COLO829 (cell line): ENCODE measurements around the gene ZNF138.
"Not testable (repeated sequence)": the region's sequence is repeated elsewhere in the genome, so short reads cannot be mapped to it uniquely, and the experiment has no call there.

Experiments used
- DNase-seq: peaks from one replicate; pipeline ENCODE4 v3.0.0; 2012; ENCODE audit warnings: low spot score

Gene ZNF138

GRCh38 chr7:64838691-64839090 lies 44.5 kb downstream of the ZNF138 start:
- no peak for DNase-seq

DNA sequence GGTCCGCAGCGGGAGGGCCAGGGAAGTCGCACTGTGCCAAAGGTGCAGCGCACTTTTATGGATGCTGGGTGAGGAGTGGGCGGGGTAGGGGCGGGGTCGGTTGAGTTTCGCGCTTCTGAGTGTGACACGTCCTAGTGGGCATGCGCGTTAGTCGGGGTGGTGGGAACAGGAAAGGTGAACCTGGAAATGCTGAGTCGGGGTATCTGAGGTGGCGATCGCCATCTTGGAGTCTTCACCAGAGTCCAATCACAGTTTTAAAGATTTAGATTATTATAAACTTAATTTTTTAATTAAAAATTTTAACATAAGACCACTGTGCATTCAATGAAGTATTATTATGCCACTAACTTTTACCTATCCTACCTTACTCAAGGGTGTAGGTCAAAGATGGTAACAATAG lies 45.7 kb downstream of the ZNF138 start:
- DNase-seq, result no peak

GRCh38 chr7:64849250-64849923 lies 55.2 kb downstream of the ZNF138 start:
- DNase-seq, result no peak

DNA sequence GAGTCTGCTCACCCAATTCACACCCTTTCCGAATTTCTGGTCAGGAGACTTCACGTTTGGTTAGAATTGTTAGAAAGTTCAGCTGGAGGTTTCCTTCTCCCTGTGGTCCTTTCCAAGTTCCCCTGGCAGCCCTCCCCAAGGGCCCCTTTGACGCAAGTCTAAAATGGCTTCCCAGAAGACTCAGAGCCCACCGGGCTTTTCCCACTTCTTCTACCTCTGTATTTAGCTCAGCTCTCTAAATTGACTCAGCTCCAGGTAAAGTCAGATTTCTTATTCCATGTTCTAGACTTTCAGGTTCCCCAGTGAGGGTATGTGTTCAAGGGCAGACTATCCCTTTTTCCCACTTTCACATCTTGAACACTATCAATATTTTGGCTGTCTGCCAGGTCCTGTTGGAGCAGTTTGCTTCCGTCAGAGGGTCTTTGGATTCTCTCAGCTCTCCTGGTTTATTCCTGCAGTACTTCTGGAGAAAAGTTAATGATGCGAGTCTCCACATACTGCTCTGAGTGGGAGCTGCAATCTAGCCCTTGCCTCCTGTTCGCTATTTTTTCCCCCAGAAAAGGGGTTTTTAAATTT lies 55.8 kb downstream of the ZNF138 start:
- no peak for DNase-seq

- no peak for DNase-seq
Observed at GRCh38 chr7:64853679-64854078, 59.5 kb downstream of the ZNF138 start.

GRCh38 chr7:64854969-64855368 lies 60.7 kb downstream of the ZNF138 start:
- DNase-seq, result no peak

DNA sequence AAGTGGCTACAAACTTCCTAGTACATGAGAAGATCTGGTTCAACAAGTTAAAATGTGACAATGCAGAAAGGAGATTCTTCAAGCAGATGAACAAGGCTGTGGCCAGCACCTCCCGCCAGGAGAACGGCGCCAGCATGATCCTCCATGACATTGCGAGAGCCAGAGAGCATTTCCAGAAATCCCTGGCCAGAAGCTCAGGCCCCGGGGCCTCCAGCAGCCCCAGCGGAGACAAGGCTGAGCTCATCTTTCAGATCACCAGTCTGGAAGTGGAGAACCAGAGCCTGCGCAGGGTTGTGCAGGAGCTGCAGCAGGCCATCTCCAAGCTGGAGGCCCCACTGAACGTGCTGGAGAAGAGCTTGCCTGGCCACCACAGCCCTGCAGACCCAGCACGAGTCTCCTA lies 68.8 kb downstream of the ZNF138 start:
- no peak for DNase-seq

- not testable (repeated sequence) for DNase-seq
Observed at GRCh38 chr7:64863530-64863929, 69.3 kb downstream of the ZNF138 start.

DNA sequence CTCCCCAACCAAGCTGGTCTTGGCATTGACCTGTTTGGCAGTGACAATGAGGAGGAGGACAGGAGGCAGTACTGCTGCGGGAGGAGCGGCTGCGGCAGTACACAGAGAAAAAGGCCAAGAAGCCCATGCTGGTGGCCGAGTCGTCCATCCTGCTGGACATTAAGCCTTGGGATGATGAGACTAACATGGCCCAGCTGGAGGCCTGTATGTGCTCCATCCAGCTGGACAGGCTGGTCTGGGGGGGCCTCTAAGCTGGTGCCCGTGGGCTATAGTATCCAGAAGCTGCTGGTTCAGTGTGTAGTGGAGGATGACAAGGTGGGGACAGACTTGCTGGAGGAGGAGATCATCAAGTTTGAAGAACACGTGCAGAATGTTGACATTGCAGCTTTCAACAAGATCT lies 69.7 kb downstream of the ZNF138 start:
- DNase-seq, result no peak

- no peak for DNase-seq
Observed at GRCh38 chr7:64867863-64868440, 73.7 kb downstream of the ZNF138 start.

GRCh38 chr7:64868499-64868898 lies 74.3 kb downstream of the ZNF138 start:
- no peak for DNase-seq

DNA sequence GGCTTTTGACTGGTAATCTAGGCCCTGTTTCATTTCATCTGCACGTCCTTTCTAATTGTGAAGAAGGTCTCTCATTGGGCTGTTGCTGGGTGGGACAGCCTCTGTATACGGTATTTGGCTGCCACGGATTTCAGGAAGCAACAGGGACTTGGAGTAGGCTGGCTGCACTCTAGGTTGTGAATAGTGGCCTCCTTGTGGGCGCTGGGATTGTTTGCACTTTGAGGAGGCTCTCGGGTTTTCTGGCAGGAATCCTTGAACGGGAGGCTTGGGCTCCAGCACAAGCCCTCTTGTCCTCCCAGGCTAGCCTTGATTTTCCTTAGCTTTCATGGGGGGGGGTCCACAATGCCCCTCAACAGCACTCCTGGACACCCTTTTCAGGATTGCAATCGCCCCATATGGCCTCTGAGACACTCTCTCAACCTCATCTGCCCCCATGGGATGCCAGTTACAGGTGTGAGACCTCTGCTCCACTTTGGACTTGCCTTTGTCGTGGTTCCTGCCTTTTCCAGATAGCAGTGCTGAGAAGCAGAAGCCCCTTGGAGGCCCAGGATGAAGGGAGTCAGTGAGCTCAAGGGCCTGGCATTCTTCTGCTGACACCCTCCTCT lies 75.0 kb downstream of the ZNF138 start:
- no peak for DNase-seq

DNA sequence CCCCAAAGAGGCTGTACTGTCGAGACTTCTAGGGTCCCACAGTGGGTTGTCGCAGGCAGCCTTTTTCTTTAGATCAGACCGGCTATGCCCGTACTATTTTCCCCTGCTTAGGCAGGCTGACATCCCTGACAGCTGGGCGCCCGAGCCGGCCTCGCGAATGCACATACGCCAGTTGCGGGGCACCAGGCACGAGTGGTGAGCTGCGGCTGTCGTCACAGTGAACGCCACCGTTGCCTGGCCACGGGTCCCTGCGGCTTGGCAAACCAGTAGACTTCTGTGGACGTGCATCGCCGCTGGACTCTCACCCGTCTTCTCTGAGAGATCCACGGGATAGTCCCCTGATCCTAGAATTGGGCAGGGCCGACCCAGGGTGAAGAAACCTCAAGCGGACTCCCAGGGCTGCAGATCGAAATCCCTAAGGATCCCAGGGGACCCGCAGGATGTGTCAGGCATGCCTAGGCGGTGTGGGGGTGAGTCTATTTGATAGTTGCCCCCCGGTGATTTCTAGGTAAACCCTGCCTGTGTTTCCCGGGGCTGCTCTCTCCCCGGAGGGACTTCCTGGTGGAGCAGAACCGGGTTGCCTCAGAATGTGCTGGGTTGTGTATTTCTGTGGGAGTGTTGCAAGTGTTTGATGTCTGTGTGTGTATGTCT lies 75.8 kb downstream of the ZNF138 start:
- no peak for DNase-seq

DNA sequence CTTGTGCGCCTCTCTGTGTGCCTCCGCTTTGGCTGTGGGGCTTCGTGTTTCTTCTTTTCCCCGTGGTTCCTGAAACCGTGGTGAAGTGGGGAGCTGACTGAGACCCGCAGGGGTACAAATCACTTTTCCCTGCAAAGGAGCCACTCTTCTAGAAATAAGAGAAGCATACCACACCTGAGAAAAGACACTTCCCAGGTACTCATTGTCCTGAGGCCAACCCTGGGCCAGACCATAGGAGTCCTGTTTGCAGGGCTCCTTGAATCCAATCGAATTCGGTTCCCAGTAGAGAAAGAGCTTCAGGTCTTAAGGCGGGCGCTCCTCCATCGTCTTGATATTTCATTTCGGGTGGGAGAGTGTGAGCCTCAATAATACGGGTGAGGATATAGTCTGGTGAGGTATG lies 76.4 kb downstream of the ZNF138 start:
- DNase-seq, result no peak

- no peak for DNase-seq
Observed at GRCh38 chr7:64871761-64872160, 77.5 kb downstream of the ZNF138 start.

GRCh38 chr7:64872351-64873154 lies 78.3 kb downstream of the ZNF138 start:
- no peak for DNase-seq

DNA sequence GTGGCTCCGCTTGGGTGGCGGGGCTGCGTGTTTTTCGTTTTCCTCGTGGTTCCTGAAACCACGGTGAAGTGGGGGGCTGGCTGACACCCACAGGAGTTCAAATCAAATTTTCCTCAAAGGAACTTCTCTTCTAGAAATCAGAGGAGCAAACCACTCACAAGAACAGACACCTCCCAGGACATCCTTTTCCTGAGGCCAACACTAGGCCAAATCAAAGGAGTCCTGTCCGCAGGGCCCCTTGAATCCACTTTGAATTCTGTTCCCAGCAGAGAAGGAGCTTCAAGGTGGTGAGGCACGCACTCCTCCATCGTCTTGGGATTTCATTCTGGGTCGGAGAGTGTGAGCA lies 78.9 kb downstream of the ZNF138 start:
- DNase-seq, result no peak

- no peak for DNase-seq
Observed at GRCh38 chr7:64873517-64873916, 79.3 kb downstream of the ZNF138 start.

DNA sequence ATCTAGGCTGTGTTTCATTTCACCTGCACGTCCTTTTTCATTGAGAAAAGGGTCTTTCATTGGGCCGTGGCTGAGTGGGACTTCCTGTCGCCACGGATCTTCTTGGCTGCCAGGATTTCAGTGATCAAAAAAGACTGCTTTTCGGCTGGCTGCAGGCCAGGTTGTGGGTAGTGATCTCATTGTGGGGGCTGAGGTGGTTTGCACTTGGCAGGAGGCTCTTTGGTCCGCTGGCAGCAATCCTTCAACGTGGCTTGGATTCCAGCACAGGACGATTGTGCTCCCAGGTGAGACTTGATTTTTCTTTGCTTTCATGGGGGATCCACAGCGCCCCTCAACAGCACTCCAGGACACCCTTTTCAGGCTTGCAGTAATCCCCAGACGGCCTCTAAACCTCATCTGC lies 79.9 kb downstream of the ZNF138 start:
- DNase-seq, result no peak

- DNase-seq, result no peak
Observed at GRCh38 chr7:64874562-64875250, 80.5 kb downstream of the ZNF138 start.

- DNase-seq, result no peak
Observed at GRCh38 chr7:64875258-64875657, 81.0 kb downstream of the ZNF138 start.
